Measurements from ENCODE around the gene SCOC.

Gene SCOC

DNA sequence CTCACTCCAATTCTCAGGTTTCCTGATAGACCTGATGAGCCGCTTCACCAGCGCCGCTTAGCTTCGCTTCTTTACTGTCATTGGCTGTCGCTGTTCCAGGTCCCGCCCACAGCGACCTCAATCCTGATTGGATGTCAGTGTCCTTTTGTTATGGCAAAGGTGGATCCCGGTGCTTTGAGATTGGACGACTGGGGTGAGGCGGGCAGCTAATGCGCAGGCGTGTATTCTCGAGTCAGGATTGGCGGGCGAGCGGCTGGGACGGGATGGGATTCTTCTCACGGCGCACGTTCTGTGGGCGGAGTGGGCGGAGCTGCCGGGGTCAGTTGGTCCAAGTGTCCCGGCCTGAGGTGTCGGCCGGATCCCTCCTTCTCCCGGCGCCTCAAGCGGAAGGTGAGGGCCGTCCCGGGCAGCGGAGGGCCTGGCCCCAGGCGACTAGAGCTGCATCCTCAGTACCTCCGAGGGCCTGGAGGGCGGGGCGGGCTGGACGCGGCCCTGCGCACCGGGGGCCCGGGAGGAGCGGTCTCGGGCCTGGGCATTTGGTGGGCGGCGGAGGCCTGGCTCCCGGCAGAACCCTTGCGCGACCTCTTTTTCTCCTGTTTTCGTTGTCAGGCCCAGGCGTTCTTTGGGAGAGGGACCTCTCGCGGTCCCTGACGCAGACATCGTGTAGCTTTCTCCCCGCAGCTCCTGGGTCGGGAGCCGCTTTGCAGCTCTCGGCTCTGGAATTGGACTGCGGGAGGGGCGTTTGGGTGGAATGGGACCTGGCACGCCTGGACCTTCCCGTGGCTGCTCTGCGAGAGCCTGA is at the start of gene SCOC:
Gene SCOC (plus strand): TSS at position 319 of the 802 bp plus-strand sequence. CDS start 5,525 bp downstream, outside the sequence.
- peak; percentile 99 for DNase-seq (ENCODE audit: low spot score)

- DNase-seq (ENCODE audit: low spot score) = peak; percentile 58
These were observed 47.0 kb upstream of the SCOC start for GRCh38 chr4:140326395-140326993.

DNA sequence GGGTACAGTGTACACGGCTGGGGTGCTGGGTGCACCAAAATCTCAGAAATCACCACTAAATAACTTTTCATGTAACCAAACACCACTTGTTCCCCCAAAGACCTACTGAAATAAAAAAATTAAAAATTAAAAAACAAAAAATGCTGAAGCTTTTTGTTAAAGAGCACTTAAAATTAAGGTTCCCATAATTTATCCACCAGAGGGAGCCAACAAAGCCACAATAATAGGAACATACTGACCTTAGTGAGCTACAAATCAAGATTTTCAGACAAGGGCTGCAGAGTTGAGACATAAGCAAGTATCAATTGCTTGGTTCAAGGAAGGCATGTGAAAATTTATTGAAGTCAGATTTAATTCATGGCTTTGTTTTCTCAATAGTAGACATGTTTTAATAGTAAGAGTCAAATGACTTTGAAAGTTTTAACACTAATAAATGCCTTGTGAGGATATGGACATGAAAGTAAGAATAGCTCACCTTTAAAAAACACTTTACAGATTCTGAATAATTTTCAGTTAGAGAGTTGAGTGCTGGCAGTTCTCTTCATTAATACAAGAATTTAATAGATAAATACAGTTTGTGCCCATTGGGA is 43.0 kb upstream of the SCOC start:
- DNase-seq (ENCODE audit: low spot score) = peak; percentile 19

GRCh38 chr4:140331245-140331644 is 42.2 kb upstream of the SCOC start:
- no peak for DNase-seq (ENCODE audit: low spot score)

GRCh38 chr4:140331876-140332275 is 41.6 kb upstream of the SCOC start:
- DNase-seq (ENCODE audit: low spot score) = no peak

- DNase-seq (ENCODE audit: low spot score) = no peak
These were observed 40.7 kb upstream of the SCOC start for GRCh38 chr4:140332734-140333133.

GRCh38 chr4:140333523-140333922 is 39.9 kb upstream of the SCOC start:
- no peak for DNase-seq (ENCODE audit: low spot score)

GRCh38 chr4:140335076-140335475 is 38.4 kb upstream of the SCOC start:
- DNase-seq (ENCODE audit: low spot score) = no peak

GRCh38 chr4:140336730-140337129 is 36.7 kb upstream of the SCOC start:
- DNase-seq (ENCODE audit: low spot score) = no peak

DNA sequence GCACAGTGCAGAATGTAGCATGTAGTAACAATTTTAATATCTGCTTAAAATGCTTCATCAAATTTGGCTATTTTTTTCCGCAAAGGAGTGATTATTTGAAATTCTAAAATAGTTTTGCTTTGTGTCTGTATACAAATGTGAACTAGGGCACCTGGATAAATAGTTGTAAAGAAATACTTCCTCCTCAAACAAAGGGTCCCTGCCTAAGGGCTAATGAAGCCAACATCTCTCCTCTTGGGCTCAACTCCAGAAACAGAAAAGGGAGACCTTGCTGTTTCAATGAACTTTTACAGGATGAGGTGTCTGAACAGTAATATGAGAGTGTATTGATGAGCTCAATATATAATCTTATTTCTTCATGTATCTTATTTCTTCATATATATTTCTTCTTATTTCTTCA is 30.8 kb upstream of the SCOC start:
- DNase-seq (ENCODE audit: low spot score) = no peak

DNA sequence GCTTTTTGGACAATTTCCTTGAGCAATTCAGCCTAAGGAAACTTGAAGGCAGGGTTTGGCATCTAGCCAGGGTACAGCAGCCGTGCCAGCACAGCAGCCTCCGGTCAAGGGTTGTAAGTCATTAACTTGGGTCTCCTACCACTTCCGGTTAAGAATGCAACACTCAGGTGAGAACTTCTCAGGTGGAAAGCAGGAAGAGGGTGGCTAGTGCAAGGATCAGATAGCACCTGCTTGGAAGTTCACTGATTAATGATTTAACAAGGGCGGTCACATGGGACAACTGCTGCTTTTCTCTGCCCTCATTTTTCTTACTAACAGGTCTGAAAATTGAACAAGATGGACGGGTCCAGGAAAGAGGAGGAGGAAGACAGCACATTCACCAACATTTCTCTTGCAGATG is 30.1 kb upstream of the SCOC start:
- no peak for DNase-seq (ENCODE audit: low spot score)

DNA sequence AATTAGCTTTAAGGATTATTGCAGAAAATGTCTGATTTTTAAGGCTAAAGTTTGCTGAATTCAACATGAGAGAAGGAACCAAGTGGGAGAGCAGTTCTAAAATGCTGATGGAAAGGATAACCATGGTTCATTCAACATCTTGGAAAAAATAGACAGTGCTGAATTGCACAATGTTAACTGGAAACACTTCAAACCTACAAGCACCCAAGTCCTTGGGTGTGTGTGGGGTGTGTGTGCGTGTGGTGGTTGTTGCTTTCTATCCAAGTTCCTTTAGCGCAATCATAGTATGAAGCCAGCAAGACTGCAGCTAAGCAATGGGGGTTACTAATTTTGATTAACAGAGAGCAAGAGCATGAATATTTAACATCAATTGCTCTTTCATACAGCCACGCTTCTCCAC is 29.3 kb upstream of the SCOC start:
- peak; percentile 39 for DNase-seq (ENCODE audit: low spot score)

DNA sequence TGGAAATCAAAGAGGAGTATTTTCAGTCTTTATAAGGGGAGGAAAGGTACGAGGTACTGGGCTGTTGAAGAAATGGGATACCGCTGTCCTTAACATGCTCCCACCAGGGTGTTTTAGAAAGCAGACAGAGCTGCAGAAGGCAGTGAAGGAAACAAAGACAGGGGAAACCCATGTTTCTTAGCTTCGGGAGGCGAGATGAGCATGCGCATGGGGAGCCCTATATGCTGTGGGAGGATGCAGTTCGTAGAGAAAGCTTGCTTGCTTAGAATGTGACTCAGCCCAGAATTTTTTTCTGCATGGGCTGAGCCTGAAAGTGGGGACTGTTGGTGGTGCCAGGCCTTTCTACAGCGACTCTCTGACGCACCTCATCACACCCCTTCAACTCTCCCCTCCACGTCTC is 28.8 kb upstream of the SCOC start:
- DNase-seq (ENCODE audit: low spot score) = peak; percentile 76

- peak; percentile 35 for DNase-seq (ENCODE audit: low spot score)
These were observed 27.3 kb upstream of the SCOC start for GRCh38 chr4:140346136-140346535.

DNA sequence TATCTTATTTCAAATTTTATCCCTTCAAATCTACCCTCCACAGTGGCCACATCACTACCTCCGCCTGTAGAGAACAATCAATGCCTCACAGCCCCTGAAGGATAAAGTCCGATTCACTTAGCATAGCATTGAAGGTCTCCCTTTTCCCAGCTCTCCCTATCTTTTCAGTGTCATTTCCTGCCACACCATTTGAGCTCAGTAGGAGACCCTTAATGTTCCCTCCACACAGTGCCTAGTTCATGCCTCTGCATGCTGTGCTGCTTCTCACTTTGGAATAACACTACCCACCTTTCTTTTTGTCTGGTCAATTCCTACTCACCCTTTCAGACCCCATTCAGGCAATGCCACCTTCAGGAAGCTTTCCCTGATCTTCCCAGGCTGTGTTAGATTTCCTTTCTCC is 23.6 kb upstream of the SCOC start:
- no peak for DNase-seq (ENCODE audit: low spot score)

GRCh38 chr4:140351093-140352075 is 22.1 kb upstream of the SCOC start:
- peak; percentile 42 for DNase-seq (ENCODE audit: low spot score)

GRCh38 chr4:140353786-140354185 is 19.7 kb upstream of the SCOC start:
- no peak for DNase-seq (ENCODE audit: low spot score)

DNA sequence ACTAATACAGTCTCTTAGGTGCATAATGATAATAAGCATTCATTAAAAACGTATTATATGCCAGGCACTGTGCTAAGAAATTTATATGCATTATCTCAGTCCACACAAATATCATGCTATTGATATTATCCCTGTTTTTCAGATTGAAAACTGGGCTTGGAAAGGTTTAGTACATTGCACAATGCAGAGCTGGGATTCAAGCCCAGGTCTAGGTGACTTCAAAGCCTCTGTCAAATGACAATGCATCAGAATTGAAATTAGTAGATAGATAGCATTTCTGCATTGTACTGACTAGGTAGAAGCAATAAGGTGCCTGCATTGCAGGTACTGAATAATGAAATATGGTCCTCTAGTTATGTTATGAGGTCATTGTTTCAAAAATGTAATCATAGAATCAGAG is 18.2 kb upstream of the SCOC start:
- DNase-seq (ENCODE audit: low spot score) = no peak

DNA sequence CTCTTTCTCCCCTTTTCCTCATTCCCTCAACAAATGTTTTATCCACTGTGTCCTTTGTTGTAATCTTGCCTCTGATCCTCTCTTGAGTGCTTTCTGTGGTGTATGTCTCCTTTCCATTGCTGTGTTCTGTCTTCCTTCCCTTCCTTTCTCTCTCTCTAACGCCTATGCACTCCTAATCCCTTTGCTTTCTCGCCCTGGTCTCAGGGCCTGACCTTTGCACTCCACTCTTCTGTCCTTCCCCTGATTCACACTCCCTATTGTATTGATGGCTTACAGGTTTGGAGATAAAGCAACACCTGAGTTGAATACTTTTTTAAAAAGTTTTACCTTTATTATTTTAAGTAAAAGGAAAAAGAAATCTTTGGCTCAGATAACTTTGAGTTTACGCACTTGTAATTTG is 15.6 kb upstream of the SCOC start:
- no peak for DNase-seq (ENCODE audit: low spot score)

GRCh38 chr4:140358281-140358680 is 15.2 kb upstream of the SCOC start:
- DNase-seq (ENCODE audit: low spot score) = no peak

GRCh38 chr4:140359562-140360427 is 13.7 kb upstream of the SCOC start:
- DNase-seq (ENCODE audit: low spot score) = peak; percentile 56
